Measurements from ENCODE around the gene DCLRE1C. TPM values are rescaled to one million over a fixed set of nuclear protein-coding genes. Genes with fewer than 3 reads are reported as not detected.
A peak's percentile ranks its signal among the peaks of the same experiment; 100 is the strongest.
"Not testable (repeated sequence)": the region's sequence is repeated elsewhere in the genome, so short reads cannot be mapped to it uniquely, and the experiment has no call there.

The DCLRE1C gene
- total RNA-seq, 1 donor from 2014 or later: 21.6 TPM

- no peak for DNase-seq (ENCODE audit: low spot score)
Measured at GRCh38 chr10:14945108-14945507, 8.8 kb downstream of the DCLRE1C start.

GRCh38 chr10:14942950-14943338, 11.0 kb downstream of the DCLRE1C start:
- not testable (repeated sequence) for DNase-seq (ENCODE audit: low spot score)

GRCh38 chr10:14942147-14942949, 11.5 kb downstream of the DCLRE1C start:
- DNase-seq (ENCODE audit: low spot score): peak; percentile 58

- DNase-seq (ENCODE audit: low spot score): not testable (repeated sequence)
Measured at GRCh38 chr10:14938971-14939370, 14.9 kb downstream of the DCLRE1C start.

- no peak for DNase-seq (ENCODE audit: low spot score)
Measured at GRCh38 chr10:14936584-14936983, 17.3 kb downstream of the DCLRE1C start.

- no peak for DNase-seq (ENCODE audit: low spot score)
Measured at GRCh38 chr10:14930610-14931009, 23.3 kb downstream of the DCLRE1C start.

- no peak for DNase-seq (ENCODE audit: low spot score)
Measured at GRCh38 chr10:14926722-14927416, 27.0 kb downstream of the DCLRE1C start.

- DNase-seq (ENCODE audit: low spot score): peak; percentile 52
Measured at GRCh38 chr10:14926061-14926470, 27.8 kb downstream of the DCLRE1C start.

GRCh38 chr10:14925268-14925667, 28.6 kb downstream of the DCLRE1C start:
- no peak for DNase-seq (ENCODE audit: low spot score)

GRCh38 chr10:14924013-14924412, 29.9 kb downstream of the DCLRE1C start:
- no peak for DNase-seq (ENCODE audit: low spot score)

- no peak for DNase-seq (ENCODE audit: low spot score)
Measured at GRCh38 chr10:14918964-14919363, 34.9 kb downstream of the DCLRE1C start.

- DNase-seq (ENCODE audit: low spot score): no peak
Measured at GRCh38 chr10:14917827-14918226, 36.1 kb downstream of the DCLRE1C start.

- DNase-seq (ENCODE audit: low spot score): no peak
Measured at GRCh38 chr10:14916600-14916999, 37.3 kb downstream of the DCLRE1C start.

GRCh38 chr10:14911801-14912200, 42.1 kb downstream of the DCLRE1C start:
- no peak for DNase-seq (ENCODE audit: low spot score)

GRCh38 chr10:14910953-14911352, 42.9 kb downstream of the DCLRE1C start:
- no peak for DNase-seq (ENCODE audit: low spot score)

- DNase-seq (ENCODE audit: low spot score): no peak
Measured at GRCh38 chr10:14909101-14909500, 44.8 kb downstream of the DCLRE1C start.

- not testable (repeated sequence) for DNase-seq (ENCODE audit: low spot score)
Measured at GRCh38 chr10:14907591-14907990, 46.3 kb downstream of the DCLRE1C start.

- no peak for DNase-seq (ENCODE audit: low spot score)
Measured at GRCh38 chr10:14906765-14907164, 47.1 kb downstream of the DCLRE1C start.

- no peak for DNase-seq (ENCODE audit: low spot score)
Measured at GRCh38 chr10:14905890-14906289, 48.0 kb downstream of the DCLRE1C start.

- DNase-seq (ENCODE audit: low spot score): no peak
Measured at GRCh38 chr10:14904864-14905263, 49.0 kb downstream of the DCLRE1C start.

GRCh38 chr10:14904316-14904732, 49.6 kb downstream of the DCLRE1C start:
- DNase-seq (ENCODE audit: low spot score): no peak

- no peak for DNase-seq (ENCODE audit: low spot score)
Measured at GRCh38 chr10:14891151-14891550, 62.7 kb downstream of the DCLRE1C start.

GRCh38 chr10:14889318-14889717, 64.6 kb downstream of the DCLRE1C start:
- DNase-seq (ENCODE audit: low spot score): no peak
